ENCODE data around the gene TEX52. TPM values are rescaled to one million over a fixed set of nuclear protein-coding genes. Genes with fewer than 3 reads are reported as not detected.

TEX52 gene
- total and polyA plus RNA-seq, 4 donors = not detected

DNA sequence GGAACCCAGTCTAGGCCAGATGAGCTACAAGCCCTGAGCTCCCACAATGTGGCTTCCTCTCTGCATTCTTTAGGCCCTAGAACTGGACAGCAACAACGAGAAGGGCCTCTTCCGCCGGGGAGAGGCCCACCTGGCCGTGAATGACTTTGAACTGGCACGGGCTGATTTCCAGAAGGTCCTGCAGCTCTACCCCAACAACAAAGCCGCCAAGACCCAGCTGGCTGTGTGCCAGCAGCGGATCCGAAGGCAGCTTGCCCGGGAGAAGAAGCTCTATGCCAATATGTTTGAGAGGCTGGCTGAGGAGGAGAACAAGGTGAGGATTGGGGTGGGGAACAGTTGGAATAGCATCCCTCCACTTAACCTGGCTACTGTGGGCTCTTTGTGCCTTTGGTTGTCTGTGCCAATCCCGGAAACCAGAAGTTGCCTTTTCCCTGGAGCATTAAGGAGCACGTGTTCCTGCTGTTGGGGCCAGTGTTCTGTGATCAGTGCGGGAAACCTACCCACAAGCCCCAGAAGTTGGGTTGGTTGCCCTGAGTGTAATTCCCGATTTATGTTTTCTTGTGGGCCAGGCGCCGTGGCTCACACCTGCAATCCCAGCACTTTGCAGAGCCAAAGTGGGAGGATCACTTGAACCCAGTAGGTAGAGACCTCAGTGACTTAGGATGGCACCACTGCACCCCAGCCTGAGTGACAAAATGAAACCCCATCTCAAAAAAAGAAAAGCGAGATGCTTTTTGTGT, 55.6 kb downstream of the TEX52 start:
- WGBS = 75% methylated on average over 16 of the region's 16 CpGs
- H3K4me3 ChIP-seq (ENCODE audit: low read depth in 1 of 3, low read length in 3 of 3) = no peak overlapping the region
- H3K36me3 ChIP-seq (ENCODE audit: control insufficient read depth in 4 of 4, insufficient read depth in 3 of 4, low read depth in 1 of 4, low read length in 3 of 4) = peaks cover 18 to 70% (median 56%) of the 10 kb centered on the region in 4 donors
- no peak for TF ChIP-seq HNF4G (IDR thresholded peaks at IDR 0.05)
- TF ChIP-seq MAX (IDR thresholded peaks at IDR 0.05) = no peak
- no peak for TF ChIP-seq REST (IDR thresholded peaks at IDR 0.05)
- no peak for TF ChIP-seq ZBTB33 (IDR thresholded peaks at IDR 0.05)
- no peak for TF ChIP-seq HNF4A (conservative IDR thresholded peaks at IDR 0.05)
- TF ChIP-seq GABPA (IDR thresholded peaks at IDR 0.05 in 1 of 2, conservative IDR thresholded peaks at IDR 0.05 in 1 of 2) = no peak
- TF ChIP-seq ATF3 (IDR thresholded peaks at IDR 0.05) = no peak
- TF ChIP-seq FOXA2 (IDR thresholded peaks at IDR 0.05) = no peak
- TF ChIP-seq FOXA1 (IDR thresholded peaks at IDR 0.05) = no peak
- TF ChIP-seq NR2F2 (IDR thresholded peaks at IDR 0.05) = no peak
- TF ChIP-seq EGR1 (IDR thresholded peaks at IDR 0.05; ENCODE audit: low read depth in 2 of 2) = no peak
- TF ChIP-seq JUND (IDR thresholded peaks at IDR 0.05) = no peak
- TF ChIP-seq TAF1 (conservative IDR thresholded peaks at IDR 0.05) = no peak
- TF ChIP-seq SP1 (IDR thresholded peaks at IDR 0.05) = no peak
- no peak for TF ChIP-seq RAD21 (IDR thresholded peaks at IDR 0.05)
- TF ChIP-seq RXRA (IDR thresholded peaks at IDR 0.05) = no peak
- TF ChIP-seq, protein P1, sequence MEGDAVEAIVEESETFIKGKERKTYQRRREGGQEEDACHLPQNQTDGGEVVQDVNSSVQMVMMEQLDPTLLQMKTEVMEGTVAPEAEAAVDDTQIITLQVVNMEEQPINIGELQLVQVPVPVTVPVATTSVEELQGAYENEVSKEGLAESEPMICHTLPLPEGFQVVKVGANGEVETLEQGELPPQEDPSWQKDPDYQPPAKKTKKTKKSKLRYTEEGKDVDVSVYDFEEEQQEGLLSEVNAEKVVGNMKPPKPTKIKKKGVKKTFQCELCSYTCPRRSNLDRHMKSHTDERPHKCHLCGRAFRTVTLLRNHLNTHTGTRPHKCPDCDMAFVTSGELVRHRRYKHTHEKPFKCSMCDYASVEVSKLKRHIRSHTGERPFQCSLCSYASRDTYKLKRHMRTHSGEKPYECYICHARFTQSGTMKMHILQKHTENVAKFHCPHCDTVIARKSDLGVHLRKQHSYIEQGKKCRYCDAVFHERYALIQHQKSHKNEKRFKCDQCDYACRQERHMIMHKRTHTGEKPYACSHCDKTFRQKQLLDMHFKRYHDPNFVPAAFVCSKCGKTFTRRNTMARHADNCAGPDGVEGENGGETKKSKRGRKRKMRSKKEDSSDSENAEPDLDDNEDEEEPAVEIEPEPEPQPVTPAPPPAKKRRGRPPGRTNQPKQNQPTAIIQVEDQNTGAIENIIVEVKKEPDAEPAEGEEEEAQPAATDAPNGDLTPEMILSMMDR (IDR thresholded peaks at IDR 0.05; ENCODE audit: low read depth, low read length, missing input control) = no peak
- no peak for TF ChIP-seq YY1 (IDR thresholded peaks at IDR 0.05)
- peaks cover 2 to 30% (median 27%) of the 10 kb centered on the region in 4 donors for H3K4me1 ChIP-seq (ENCODE audit: control insufficient read depth in 4 of 4, insufficient read depth in 4 of 4, low read length in 3 of 4)
- no peak overlapping the region for H3K27ac ChIP-seq (ENCODE audit: low read depth in 1 of 2, low read length in 2 of 2)
- DNase-seq (ENCODE audit: low spot score) = no peak
- no peaks in the 10 kb centered on the region for H3K9me3 ChIP-seq (ENCODE audit: control insufficient read depth in 4 of 4, low read length in 3 of 4)
- H3K9ac ChIP-seq (ENCODE audit: low read depth in 1 of 2, low read length in 2 of 2) = no peak overlapping the region
- no peaks in the 10 kb centered on the region for H3K27me3 ChIP-seq (ENCODE audit: control insufficient read depth in 4 of 4, insufficient read depth in 4 of 4, low read length in 3 of 4)

Measured in liver (tissue), 9 donors.